Left hindlimb (tissue), 1 donor: ENCODE data around the gene HES2.
"Not testable (repeated sequence)": the region's sequence is repeated elsewhere in the genome, so short reads cannot be mapped to it uniquely, and the experiment has no call there.

Source experiments
- DNase-seq: peaks from one replicate; pipeline ENCODE4 v3.0.0-alpha.2; 2018

Gene HES2

DNA sequence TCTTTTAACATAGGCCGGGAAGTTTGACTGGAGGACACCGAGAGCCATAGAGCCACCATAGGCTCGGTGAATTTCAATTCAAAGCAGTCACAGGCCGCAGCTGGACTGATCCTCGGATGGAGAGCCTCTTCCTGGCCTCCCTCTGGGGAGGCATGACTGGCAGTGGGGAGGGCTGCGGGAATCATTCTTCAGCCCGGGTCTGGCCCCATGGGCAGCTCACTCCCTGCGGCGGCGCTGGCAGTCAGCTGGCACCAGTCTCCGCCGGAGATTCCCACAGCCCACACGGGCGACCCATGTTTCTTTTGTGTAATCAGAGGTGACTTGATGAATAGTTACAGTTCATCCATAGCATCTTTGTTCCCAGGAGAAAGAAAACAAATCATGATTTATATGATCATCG is 15.4 kb upstream of the HES2 start:
- DNase-seq, result no peak

GRCh38 chr1:6434186-6434585 is 14.5 kb upstream of the HES2 start:
- DNase-seq, result no peak

DNA sequence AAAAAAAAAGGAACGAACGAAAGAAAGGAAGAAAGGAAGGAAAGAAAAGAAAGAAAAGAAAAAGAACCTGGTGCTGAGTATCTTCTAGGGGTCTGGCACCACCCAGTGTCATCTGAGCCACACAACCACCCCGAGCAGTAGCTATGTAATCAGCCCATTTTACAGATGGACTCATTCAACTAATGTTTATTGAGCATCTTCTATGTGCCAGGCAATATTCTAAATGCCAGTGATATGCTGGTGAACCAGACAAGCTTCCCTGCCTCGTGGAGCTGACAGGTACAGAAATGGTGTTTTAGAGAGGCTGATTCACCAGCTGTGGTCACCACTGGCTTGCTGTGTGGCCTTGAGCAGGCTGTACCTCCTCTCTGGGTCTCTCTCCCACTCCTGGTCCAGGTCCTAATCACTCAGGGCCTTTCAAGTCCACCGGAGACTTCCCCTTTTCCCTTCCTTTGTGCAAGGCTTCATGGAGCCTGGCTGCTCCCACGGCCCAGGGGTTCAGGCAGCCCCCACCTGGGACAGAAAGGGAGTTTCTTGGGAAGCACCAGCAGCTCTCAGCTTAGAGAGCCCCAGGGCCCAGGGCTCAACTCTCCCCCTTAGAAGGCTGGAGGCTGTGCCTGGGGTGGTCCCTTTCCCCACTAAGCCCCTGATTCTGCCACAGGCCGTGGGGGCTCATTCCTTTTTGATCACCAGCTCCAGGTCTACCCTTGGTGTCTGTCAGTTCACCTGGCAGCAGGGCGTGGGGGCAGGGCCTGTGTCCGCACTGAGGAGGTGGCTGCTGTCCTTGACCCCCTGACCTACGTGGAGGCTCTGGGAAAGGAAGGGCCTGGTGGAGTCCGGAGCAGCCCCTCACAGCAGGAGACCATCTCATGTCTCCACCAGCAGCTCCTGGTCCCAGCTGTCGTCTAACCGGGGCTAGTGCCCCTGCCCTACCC is 12.2 kb upstream of the HES2 start:
- not testable (repeated sequence) for DNase-seq

- DNase-seq, result not testable (repeated sequence)
Measured at GRCh38 chr1:6429660-6430411, 10.1 kb upstream of the HES2 start.

GRCh38 chr1:6428453-6428852 is 8.7 kb upstream of the HES2 start:
- not testable (repeated sequence) for DNase-seq

DNA sequence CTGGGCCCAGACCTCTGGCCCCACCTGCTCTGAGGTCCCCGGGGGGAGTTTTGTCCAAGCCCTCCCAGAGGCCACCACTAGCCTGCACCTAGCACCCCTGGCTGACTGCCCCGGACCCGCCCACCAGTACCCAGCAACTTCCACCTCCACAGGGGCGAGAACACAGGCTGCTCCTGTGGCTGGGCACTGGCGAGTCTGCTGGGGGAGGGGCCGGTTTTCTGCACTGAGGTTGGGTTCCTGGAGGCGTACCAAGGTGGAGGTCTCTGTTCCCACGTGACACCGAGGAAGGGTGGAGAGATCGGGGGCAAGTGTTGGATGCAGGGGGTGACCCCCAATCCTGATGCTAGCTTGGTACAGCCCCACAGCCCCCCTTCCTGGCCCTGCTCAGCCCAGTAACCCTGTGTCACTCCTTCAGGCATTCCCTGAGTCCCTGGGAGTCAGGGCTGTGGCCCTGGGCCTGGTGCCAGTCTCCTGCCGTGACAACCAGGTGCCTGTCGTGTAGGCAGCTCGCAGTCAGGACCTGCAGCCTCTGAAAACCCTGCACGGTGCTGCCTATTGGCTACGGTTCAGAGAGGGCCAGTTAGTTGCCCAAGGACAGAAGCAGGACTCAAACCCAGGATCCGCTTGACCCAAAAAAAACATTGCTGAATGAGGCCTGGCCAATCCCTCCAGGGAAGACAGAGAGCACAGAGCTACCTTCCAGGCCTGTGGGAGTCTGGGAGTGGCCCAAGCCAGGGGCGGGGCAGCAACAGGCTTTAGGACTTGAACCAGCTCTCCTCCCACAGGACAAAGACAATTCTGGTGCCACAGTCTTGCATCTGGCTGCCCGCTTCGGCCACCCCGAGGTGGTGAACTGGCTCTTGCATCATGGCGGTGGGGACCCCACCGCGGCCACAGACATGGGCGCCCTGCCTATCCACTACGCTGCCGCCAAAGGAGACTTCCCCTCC is 8.0 kb upstream of the HES2 start:
- DNase-seq, result no peak

DNA sequence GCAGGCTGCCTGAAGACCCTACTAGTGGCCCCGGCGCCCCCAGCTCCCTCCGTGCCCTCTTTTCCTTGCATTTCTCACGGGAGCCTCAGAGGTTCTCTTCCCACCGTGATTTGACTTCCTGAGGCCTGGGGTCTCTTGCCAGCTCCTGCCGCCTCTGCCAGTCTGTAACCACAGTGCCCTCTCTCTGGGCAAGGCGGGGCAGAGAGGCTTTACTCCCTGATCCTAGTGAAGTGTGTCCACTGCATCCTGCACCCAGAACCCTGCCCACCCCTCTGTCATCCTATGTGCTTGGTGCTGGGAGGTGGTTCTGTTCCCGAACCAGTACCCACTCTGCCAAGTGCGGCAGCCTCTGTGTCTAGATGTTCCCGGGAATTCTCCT is 7.2 kb upstream of the HES2 start:
- DNase-seq, result no peak

- DNase-seq, result no peak
Measured at GRCh38 chr1:6426277-6426971, 6.7 kb upstream of the HES2 start.

GRCh38 chr1:6425658-6426057 is 5.9 kb upstream of the HES2 start:
- DNase-seq, result no peak

DNA sequence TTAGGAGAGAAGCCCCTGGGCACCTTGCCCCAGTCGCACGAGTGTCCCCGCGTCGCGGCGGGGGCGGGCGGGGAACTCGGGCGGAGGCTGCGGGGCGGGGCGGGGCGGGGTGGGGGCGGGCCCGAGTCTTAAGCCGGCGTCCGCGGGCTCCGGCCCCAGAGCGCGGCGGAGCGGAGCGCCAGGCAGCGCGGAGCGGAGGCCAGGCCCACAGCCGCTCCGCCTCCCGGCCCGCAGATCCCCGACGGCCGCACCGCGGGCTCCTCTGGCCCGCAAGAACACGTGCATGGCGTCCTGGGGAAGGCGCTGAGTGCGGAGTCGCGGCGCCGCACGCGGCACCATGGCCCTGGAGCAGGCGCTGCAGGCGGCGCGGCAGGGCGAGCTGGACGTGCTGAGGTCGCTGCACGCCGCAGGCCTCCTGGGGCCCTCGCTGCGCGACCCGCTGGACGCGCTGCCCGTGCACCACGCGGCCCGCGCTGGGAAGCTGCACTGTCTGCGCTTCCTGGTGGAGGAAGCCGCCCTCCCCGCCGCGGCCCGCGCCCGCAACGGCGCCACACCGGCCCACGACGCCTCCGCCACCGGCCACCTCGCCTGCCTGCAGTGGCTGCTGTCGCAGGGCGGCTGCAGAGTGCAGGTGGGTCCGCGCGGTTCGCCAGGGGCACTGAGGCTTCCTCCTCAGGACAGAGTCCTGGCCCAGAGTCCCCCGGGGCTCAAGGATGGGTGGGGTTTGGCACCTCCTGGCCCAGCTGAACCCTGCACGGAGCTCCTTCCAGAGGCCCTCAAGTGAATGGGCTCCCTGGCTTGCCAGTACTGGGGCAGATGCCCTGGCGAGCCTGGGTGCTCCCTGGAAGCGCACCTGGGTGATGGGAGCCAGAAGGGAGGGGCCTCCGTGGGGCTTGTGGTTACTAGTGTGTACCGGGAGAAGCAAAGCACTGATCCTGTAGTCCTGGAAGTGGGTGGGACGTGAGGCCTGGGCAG is 5.2 kb upstream of the HES2 start, which contains the start of gene ESPN:
TSS of gene ESPN (plus strand) at position 158 of the 975 bp plus-strand sequence. CDS start at position 338, 180 bp downstream.
- DNase-seq, result no peak

GRCh38 chr1:6424000-6424565 is 4.4 kb upstream of the HES2 start:
- DNase-seq, result no peak

DNA sequence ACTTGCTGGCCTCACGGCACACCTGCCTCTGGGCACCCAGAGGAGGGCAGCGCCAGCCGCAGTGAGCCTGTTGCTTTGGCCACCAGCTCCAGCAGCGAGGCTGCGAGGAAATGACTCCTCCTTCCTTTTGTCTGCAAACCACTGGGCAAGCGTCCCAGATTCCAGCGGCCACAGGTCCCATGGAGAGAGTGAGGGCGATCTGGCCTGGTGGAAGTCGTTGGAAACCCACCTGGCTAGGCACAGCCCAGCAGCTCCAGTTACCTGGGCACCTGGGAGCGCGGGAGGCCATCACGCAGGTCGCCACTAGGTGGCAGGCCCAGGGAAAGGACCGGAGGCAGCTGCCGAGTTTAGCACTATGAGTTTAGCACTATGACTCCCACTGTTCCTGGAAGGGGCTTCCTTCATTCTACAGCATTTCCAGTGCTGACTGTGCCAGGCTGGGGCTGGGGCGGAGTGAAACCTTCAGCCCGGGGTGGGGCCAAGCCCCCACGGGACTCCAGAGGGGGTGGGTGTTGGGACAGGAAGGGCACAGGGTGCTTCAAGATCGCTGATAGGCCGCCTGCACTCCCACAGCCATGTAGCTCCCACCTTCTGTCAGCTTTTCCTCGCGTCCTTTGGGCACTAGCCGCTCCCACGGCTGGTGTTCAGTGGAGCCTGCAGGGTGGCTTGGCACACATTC is 3.7 kb upstream of the HES2 start:
- DNase-seq, result no peak

GRCh38 chr1:6421266-6421665 is 1.5 kb upstream of the HES2 start:
- no peak for DNase-seq

DNA sequence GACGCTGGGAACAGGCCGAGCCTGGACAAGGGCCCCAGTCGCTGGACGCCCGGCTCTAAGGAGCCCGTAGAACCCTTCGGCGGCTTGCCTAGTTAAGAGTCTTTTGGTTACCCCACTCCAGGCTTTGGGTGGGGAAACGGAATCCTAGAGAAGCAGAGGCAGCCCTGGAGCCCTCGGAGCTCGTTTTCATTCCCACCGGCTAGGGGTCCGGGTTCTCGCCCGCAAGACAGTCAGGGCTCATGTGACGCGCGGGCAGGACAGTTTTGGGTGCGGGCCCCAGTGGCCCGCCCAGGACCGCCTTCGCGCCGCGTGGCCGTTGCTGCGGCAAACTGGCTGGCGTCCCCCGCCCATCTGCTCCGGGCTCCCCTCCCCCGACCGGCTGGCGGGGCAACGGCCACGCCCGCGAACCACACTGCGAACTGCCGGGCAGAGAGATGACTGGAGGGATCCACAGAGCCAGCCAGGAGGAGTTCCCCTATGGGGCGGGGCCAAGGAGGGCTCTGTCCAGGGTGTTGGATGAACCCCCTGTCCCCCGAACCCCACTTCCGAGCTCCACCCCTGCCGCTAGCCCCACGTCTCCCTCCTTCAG is 829 bp upstream of the HES2 start:
- peak; percentile 61 for DNase-seq

DNA sequence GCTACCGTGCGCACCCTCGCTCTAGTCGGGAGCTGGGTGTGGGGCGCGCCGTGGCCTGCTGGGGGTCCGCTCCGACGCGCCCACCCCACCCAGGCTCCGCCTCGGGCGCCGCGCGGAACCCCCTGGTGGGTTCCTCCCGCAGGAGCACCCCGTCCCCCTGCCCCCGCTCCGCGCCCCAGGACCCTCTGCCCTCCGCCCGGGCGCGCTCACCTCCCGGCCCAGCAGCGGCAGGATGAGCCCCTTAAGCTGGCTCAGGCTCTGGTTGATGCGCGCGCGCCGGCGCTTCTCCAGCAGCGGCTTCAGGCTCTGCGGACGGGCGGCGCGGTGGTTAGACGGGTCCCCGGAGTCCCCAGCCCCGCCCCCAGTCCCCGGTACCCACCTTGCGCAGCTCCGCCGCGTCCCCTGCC is 319 bp downstream of the HES2 start:
- DNase-seq, result no peak

GRCh38 chr1:6418668-6419396 is 887 bp downstream of the HES2 start:
- no peak for DNase-seq

- no peak for DNase-seq
Measured at GRCh38 chr1:6417961-6418667, 1.6 kb downstream of the HES2 start.

GRCh38 chr1:6416906-6417305 is 2.8 kb downstream of the HES2 start:
- no peak for DNase-seq
